Thyroid gland (tissue), 4 donors: Measurements from ENCODE around the gene ADPRHL1. TPM values are rescaled to one million over a fixed set of nuclear protein-coding genes. Genes with fewer than 3 reads are reported as not detected.

Experiments used
- DNase-seq, 2 donors: peaks; one replicate each; pipeline ENCODE4 v3.0.0-alpha.2; 2019
- H3K27ac ChIP-seq, 3 donors: fragments of 200-600 bp; sonication (generic); 1 replicate in 2 of 3; 2 replicates in 1 of 3; pipeline ENCODE4 v1.5.1; 2016 to 2019; ENCODE audit warnings: mild to moderate bottlenecking in 1 of 3, moderate library complexity in 1 of 3
- H3K27me3 ChIP-seq: fragments of 200-600 bp; sonication (generic); one replicate; pipeline ENCODE4 v1.5.1; 2019
- H3K36me3 ChIP-seq, 2 donors: fragments of 200-600 bp; sonication (generic); one replicate each; pipeline ENCODE4 v1.5.1; 2016 to 2019
- H3K4me1 ChIP-seq, 2 donors: fragments of 200-600 bp; sonication (generic); one replicate each; pipeline ENCODE4 v1.5.1; 2017 to 2019
- H3K4me3 ChIP-seq, 3 donors: fragments of 200-600 bp; sonication (generic); replicated peaks in 1 of 3; 1 replicate in 2 of 3; 2 replicates in 1 of 3; pipeline ENCODE4 v1.5.1; 2016; ENCODE audit warnings: mild to moderate bottlenecking in 1 of 3
- H3K9me3 ChIP-seq: fragments of 200-600 bp; sonication (generic); one replicate; pipeline ENCODE4 v1.5.1; 2017
- CTCF ChIP-seq, 6 experiments: fragments of 200-600 bp in 3 of 6; fragments of 450-650 bp in 3 of 6; sonication (generic) in 3 of 6; IDR thresholded peaks; one replicate each; pipeline ENCODE4 v1.5.1; 2016 to 2019; ENCODE audit warnings: antibody characterized with exemption in 6 of 6, mild to moderate bottlenecking in 2 of 6, inconsistent platforms in 1 of 6, moderate library complexity in 1 of 6
- POLR2A ChIP-seq, 2 donors: fragments of 450-650 bp; IDR thresholded peaks; one replicate each; pipeline ENCODE4 v1.6.1; 2017; ENCODE audit warnings: antibody characterized with exemption in 2 of 2, mild to moderate bottlenecking in 2 of 2, moderate library complexity in 1 of 2
- WGBS, 2 donors: methylation state at CpG; one replicate each; pipeline ENCODE4 v1.1.5; 2017; 5-methylcytosine and 5-hydroxymethylcytosine counted together
- intact Hi-C: fragments of 100-400 bp; cut with DNase I; formaldehyde crosslinking; loops from one replicate; pipeline ENCODE4 v1.15.1; 2023
- total RNA-seq, 4 donors: library from RNA; depleted of rRNA; stranded (reverse); fragments of >200 nt; gene quantifications; one replicate each; pipeline ENCODE4 v1.2.3, GENCODE V29; 2016

ADPRHL1 gene
- total RNA-seq, 4 donors from 2014 or later = 0.20 to 2.0 (median 1.0) TPM

- TF ChIP-seq CTCF (IDR thresholded peaks at IDR 0.05) (no peak), POLR2A (IDR thresholded peaks at IDR 0.05) (no peak)
- Histone ChIP-seq H3K4me3 (no peak overlapping the region), H3K4me1 (peaks cover 0 to 14% of the 10 kb centered on the region in 2 donors), H3K27me3 (no peaks in the 10 kb centered on the region), H3K27ac (no peak overlapping the region), H3K36me3 (no peaks in the 10 kb centered on the region), H3K9me3 (no peaks in the 10 kb centered on the region)
- intact Hi-C loops = no loop called here
- WGBS, 2 donors = 80 to 85% methylated on average over 25 to 27 of the region's 32 CpGs
- DNase-seq = no peak
Observed at GRCh38 chr13:113403255-113404104, 49.8 kb downstream of the ADPRHL1 start.

GRCh38 chr13:113402471-113403254 lies 50.6 kb downstream of the ADPRHL1 start:
- Histone ChIP-seq H3K4me3 (no peak overlapping the region), H3K27ac (no peak overlapping the region)
- intact Hi-C loops = no loop called here

GRCh38 chr13:113401452-113402415 lies 51.6 kb downstream of the ADPRHL1 start:
- Histone ChIP-seq H3K9me3 (no peaks in the 10 kb centered on the region), H3K4me3 (no peak overlapping the region), H3K36me3 (no peaks in the 10 kb centered on the region), H3K4me1 (peaks cover 0 to 13% of the 10 kb centered on the region in 2 donors), H3K27me3 (no peaks in the 10 kb centered on the region), H3K27ac (peak overlapping the region in 1 of 3 donors; percentile 57)
- intact Hi-C loops = no loop called here
- peak in 1 of 2 donors; percentile 31 for DNase-seq
- WGBS, 2 donors = 63 to 84% methylated on average over 35 to 36 of the region's 52 CpGs
- TF ChIP-seq POLR2A (IDR thresholded peaks at IDR 0.05) (no peak), CTCF (IDR thresholded peaks at IDR 0.05) (no peak)

More at GRCh38 chr13:113402471-113403254, 50.6 kb downstream of the ADPRHL1 start:
- Histone ChIP-seq H3K36me3 (no peaks in the 10 kb centered on the region), H3K9me3 (no peaks in the 10 kb centered on the region), H3K4me1 (peaks cover 0 to 14% of the 10 kb centered on the region in 2 donors), H3K27me3 (no peaks in the 10 kb centered on the region)
- no peak for DNase-seq
- TF ChIP-seq POLR2A (IDR thresholded peaks at IDR 0.05) (no peak), CTCF (IDR thresholded peaks at IDR 0.05) (no peak)
- 77 to 87% methylated on average over 27 to 31 of the region's 33 CpGs for WGBS, 2 donors

GRCh38 chr13:113400621-113401451 lies 52.5 kb downstream of the ADPRHL1 start:
- 52 to 55% methylated on average over 20 to 21 of the region's 25 CpGs for WGBS, 2 donors
- H3K27ac ChIP-seq = peak overlapping the region in 1 of 3 donors; percentile 57
- H3K4me1 ChIP-seq = peaks cover 0 to 8% of the 10 kb centered on the region in 2 donors
- intact Hi-C loops = no loop called here
- TF ChIP-seq POLR2A (IDR thresholded peaks at IDR 0.05) = no peak
- no peak for TF ChIP-seq CTCF (IDR thresholded peaks at IDR 0.05)
- DNase-seq = peak; percentile 37 to 46
- no peaks in the 10 kb centered on the region for H3K36me3 ChIP-seq
- H3K27me3 ChIP-seq = no peaks in the 10 kb centered on the region
- H3K9me3 ChIP-seq = no peaks in the 10 kb centered on the region
- no peak overlapping the region for H3K4me3 ChIP-seq
